GM18526 (cell line): Measurements from ENCODE around the gene TRIM33.

Source experiments
- POLR2A ChIP-seq: IDR thresholded peaks from 3 replicates; pipeline ENCODE4 v1.6.1; 2011; ENCODE audit not compliant: insufficient read length; ENCODE audit errors: extremely low read depth

The TRIM33 gene

DNA sequence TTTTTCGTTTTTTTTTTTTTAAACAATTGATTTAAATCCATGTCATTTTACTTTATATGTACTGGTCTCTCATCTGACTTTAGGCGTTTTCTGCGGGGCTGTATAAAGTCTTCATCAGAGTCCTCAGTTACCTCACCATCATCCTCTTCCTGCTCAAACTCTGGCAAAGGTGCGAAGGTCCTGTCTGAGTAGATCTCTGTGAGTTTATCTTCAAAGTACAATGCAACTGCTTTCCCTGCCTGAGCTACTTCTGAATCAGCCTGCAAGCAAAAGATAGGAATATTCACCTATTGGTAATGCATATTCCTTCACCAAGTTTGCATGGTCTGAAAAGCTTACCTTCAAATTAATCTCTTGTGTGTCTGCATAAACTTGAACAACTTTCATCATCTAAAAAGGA lies 113.4 kb downstream of the TRIM33 start:
- TF ChIP-seq POLR2A = no peak

DNA sequence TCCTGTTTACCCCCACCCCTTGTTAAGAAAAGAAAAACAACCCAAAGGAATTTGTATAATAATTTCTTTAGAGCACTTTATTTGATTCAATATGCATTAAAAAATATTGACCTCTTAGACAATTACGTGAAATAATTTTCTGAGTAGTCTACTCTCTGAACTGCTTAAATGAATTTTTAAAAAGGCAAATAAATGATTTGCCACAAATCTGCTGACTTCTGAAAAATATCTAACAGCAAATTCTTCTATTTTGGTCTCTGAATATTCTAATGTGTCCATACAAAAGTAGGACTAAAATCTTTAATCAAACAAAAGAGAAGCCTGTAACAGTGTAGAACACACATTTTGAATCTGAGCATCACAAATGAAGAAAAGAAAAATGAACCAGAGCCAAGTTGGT lies 115.1 kb downstream of the TRIM33 start:
- no peak for TF ChIP-seq POLR2A

DNA sequence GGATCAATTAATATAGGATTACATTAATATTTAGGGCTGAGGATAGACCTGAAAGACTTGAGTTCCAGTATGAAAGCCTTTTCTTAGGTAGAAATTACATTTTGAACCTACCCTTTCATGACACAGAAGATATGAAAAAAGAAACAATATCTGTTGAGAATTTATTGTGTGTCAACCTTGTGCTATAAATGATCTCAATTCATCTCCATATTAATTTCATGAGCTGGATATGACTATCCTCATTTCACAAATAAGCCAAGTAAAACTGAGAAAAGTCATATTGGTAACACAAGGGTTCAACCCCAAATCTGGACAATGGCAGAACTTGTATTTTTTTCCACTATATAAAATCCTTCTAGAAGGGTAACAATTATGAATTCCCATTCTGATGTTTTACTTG lies 120.0 kb downstream of the TRIM33 start:
- TF ChIP-seq POLR2A = no peak

DNA sequence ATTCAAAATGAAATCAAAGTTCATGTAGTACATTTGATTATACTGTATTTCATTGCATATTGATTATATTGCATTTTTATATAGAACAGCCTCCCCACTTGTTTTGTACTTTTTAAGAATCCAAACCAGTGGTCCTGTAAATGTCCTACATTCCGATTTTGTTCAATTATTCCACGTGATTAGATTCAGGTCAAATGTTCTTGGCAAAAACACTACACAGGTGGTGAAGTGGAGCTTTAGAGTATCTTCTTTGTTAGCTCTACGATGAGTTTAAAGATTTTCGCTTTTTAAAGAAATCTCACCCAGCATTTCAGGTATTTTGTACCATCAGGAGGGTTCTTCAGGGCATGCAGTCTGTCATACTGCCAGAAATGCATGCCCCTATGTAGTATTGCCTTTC lies 120.6 kb downstream of the TRIM33 start:
- TF ChIP-seq POLR2A = no peak

DNA sequence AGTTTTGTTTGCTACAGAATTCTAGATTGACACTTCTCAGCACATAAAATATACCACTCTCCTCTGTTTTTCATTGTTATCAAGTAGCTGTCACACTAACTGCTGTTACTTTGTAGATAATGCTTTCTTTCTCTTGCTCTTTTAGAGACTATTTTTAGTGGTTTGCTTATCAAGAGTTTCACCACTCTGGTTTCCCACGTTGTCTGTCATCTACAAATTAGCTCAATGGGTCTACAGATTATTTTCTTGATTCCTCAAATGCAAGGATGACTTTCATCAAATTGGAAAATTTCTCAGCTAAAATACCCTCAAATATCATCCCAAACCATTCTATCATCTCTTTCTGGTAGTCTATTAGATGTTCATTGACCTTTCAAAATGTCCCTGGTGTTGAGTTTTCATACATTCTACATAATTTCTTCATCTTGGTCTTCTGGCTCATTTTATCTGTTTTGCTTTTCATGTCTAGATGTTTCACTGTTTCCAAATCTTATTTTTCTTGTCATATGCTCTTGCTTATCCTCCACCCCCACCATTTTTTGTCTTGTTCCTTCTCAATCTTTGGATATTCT lies 122.5 kb downstream of the TRIM33 start:
- no peak for TF ChIP-seq POLR2A

DNA sequence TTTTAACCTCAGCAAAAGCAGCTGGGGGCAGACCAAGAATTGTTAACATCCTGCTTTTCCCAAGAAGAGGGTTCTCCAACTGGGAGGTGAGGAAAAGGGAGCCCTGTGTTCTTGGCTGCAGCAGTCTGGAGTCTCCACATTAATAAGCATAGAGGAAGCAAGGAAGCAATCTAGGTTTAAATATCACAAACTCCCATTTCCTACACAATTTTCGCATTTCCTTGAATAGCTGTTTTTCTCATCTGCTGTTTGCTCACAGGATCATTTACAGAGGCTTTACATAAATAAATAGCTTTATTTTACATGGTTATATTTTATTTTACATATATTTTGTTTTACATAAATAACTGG lies 124.0 kb downstream of the TRIM33 start:
- no peak for TF ChIP-seq POLR2A

DNA sequence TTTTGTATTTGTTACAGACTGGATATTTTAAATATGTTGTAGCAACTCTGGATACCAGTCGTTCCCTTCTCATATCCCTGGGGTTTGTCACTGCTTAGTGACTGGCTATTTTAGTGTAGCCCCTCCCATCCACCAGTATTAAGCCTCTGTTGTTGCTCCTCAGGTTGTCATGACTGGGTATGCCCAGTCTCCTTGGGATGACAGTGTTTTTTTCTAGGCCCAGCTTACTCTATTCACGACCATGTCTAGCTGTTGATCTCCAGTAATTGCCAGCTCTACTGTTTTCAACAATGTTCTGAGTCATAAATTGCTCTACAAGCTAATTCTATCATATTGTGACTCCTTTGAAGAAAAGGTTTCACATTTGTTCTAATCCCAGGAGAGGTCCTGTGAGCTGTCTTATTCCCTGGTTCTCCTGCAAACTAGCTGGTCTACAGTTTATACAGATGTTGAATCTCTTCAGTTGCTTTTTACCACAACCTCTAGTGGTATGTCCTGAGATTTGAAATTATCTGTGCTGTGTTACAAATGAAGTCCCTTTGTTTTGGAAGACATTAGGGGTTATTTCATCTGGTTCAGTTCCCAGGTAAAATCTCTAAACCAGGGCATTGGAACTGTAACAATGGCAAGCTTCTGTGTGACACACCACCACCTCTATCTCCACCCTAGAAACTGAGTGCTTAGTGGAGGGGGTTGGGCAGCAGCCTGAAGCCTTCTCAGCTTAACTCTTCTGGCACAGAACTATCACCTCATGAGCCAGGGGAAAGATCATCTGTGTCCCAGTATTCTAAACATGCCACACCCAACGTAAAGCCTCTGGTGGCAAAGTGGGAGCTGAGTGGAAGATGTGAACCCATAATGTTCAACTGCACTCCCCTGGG lies 124.6 kb downstream of the TRIM33 start:
- no peak for TF ChIP-seq POLR2A

DNA sequence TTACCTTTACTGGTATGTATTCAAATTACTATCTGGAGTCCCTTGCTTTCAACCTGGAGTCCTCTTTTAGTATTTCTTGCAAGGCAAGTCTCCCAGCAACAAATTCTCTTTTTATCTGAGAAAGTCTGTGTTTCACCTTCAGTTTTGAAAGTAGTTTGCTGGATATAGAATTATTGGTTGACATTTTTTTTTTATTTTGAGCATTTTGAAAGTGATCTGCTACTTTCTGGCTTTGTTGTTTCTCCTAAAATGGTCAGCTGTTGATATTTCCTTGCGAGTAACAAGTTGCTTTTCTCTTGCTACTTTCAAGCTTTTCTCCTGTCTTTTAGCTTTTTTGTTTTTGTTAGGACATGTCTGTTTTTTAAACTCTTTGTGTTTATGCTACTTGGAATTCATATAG lies 126.1 kb downstream of the TRIM33 start:
- no peak for TF ChIP-seq POLR2A

DNA sequence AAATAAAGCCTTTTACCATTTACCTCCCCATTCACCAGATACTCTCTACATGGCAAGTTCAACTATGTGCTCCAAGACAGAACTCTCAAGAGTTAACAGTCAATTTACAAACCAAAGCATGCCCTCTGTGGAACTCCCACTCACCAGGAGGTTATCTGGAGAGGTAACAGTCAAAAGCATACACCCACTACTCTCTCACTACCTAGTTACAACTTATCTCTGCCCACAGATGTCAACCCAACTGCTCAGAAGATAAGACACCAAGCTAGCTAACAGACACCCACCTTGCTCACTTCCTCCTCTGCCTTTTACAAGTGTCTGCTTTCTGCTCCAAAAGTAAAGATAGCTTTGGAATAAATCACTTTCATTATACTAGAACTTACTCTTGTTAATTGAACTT lies 131.0 kb downstream of the TRIM33 start:
- no peak for TF ChIP-seq POLR2A

DNA sequence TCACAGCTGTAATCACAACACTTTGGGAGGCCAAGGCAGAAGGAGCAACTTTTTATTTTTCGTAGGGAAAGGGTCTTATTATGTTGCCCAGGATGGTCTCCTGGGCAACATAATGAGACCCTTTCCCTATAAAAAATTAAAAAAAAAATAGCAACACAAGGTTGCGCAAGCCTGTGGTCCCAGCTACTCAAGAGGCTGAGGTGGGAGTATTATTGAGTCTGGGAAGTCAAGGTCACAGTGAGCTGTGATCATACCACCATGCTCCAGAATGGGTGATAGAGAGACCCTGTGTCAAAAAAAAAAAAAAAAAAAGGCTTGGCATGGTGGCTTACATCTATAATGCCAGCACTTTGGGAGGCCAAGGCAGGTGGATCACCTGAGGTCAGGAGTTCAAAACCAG lies 131.6 kb downstream of the TRIM33 start:
- TF ChIP-seq POLR2A = no peak

DNA sequence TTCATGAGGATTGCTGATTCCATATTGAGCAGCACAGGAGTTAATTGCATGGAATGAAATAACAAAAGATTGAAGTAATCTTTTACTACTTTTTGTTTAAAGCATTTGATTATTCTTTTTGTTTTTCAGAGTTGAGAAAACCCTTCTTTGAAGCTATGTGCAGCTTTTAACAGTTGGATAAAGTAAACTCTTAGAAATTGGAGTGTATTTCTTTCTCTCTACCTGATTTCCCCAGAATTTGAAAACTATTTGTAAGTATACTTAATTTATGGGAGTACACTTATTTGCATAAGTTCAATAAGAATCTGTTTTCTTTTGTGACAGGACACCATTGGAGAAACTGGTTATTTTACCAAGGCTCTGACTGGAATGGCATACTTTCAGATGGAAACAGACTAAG lies 133.6 kb downstream of the TRIM33 start:
- TF ChIP-seq POLR2A = no peak

DNA sequence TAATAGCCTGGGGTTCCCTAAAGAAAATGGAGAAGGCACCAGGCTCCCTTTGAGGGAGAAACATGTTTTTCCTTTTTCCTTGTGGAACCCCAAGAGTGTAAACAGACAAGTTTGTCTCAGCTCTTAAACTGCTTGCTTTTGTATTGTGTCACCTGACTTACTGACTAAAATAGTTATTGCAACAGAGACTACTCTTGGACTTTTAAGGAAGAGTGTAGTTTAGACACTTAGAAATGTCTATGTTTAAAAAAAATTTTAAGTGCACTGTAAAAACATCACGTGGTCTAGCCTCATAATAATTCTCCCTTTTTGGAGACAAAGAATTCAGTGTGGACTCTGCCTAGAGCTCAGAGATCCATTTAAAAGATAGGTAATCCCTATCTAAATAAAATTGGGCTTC lies 141.1 kb downstream of the TRIM33 start:
- no peak for TF ChIP-seq POLR2A

DNA sequence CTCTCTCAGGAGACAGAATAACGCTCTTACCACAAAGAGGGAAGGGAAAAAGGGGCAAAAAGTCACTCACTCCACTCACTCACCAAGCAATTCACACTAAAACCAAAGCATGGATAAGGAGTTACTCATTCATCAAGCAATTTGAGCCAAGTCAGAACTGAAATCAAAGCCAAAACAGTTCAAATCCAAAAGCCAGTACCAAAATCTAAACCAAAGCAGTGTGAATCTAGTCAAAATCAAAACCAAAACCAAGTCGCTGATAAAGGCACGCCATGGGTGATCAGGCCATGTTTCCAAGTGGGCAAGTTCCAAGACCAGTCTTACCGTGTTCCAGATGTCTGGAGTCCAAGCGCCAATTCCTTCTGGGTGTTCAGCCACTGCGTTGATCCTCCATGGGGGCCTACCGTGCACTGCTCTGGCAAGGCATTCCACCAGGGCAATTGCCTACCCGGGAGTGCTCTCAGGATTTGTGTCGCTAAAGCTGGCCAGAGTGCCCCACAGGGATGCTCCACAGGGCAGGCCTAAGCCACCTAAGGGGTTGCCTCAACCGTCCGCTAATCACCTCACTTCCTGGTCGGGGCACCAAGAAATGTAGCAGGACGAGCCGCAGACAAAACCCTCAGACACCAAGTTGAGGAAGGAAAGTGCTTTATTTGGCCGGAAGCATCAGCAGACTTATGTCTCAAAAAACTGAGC lies 142.3 kb downstream of the TRIM33 start:
- TF ChIP-seq POLR2A = no peak

DNA sequence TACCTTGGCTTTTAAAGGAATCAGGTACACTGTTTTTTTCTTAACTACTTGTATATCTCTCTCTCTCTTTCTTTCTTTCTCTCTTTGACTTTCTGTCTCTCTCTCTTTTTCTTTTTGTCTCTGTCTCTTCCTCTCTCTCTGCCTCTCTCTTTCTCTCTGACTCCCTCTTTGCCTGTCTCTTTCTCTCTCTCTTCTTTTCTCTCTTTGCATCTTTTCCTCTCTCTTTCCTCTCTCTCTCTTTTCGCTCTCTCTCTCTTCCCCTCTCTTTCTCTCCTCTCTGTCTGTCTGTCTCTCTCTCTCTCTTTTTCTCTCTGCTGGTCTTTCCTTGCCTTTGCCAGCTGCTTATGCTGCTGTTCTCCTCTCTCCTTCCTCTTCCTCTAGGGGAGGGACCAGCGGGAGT lies 143.2 kb downstream of the TRIM33 start:
- TF ChIP-seq POLR2A = no peak

DNA sequence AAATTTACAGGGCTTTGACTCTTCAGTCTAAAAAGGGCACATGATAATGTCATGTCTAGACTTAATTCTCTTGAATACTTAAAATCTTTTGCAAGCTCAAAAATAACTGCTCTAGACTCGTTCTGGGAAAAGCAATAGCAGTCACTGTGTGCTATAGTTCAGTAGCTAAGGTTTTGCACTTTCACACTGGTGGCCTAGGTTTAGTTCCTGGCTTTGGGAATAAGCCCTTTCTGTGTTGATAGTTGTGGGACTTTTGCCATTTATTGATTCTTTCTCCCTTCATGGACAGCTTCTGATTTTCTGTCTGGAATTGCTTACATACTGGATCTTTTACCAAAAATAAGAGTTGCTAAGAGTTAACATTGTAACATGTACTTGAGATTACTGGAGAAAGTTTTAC lies 151.2 kb downstream of the TRIM33 start:
- TF ChIP-seq POLR2A = no peak

DNA sequence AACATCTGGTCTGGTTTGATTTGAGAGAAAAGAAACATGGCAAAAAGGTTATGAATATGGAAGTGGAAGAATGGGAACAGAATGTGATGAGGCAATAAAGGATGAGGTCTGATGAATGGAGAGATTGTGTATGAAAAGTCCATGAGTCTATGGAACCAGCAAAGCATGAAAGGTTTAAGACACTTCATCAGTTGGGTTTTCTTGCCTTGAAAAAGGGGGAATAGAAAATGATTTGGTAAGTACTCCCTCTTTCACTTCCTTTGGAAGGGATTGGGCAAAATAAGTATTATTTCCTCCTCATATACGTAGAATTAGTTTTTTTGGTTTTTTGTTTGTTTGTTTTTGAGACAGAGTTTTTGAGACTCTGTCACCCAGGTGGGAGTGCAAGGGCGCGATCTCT lies 155.8 kb downstream of the TRIM33 start:
- no peak for TF ChIP-seq POLR2A
